SHP77 (cell line): ENCODE results near the gene CDHR1.

Experiments used
- DNase-seq, 2 experiments: peaks; one replicate each; lab custom pipeline; 2025; lab: John Stamatoyannopoulos, UW

The CDHR1 gene

DNA sequence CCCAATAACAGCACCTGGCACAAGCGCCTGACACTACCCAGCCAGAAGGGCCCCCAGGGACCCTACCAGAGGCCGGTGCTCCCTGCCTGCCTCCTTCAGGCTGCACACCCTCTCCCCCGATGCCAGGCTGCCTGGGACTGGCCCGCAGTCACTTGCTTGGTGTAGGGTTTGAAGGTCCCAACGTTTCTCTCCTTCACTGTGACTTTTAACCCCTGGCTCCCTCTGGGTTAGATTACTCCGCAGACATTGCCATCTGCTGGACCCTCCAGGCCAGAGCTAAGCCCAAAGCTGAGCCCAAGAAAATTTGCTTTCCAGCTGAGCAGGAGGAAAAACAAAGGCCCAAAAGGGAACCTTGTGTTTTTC, 6.9 kb downstream of the CDHR1 start:
- DNase-seq = no peak

DNA sequence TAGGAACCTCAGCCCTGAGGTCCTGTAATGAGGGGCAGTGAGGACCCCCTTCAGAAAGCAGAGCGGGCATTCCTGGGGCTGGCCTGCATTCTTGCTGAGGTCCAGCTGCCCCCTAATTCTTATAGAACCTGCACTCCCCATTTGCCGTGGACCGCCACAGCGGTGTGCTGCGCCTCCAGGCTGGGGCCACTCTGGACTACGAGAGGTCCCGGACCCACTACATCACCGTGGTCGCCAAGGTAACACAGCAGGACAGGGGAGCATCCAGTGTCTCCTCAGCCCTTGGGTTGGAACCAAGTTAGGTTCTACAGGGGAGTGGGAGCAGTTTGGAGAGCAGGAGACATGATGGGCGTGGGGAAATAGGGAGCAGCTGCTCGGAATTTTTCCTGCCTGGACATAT, 7.3 kb downstream of the CDHR1 start:
- DNase-seq = no peak

DNA sequence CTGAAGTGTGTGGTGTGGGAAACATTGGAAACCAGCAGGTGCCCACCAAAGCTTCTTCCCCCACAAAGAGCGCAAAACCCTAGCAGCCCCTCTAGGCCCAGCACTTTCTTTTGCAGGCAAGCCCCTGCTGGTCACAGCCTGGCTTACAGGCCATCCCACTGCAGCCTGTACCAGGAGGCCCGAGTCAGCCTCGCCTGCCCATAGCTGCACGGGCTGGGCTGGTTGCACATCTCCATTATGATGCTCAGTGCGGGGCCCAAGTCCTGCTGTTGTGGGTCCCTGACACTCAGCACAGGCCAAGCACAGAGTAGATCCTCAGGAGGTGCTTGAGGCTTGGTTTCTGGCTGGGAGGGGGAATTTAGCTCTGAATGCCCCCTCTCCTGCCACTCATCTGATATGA, 8.0 kb downstream of the CDHR1 start:
- DNase-seq = no peak

DNA sequence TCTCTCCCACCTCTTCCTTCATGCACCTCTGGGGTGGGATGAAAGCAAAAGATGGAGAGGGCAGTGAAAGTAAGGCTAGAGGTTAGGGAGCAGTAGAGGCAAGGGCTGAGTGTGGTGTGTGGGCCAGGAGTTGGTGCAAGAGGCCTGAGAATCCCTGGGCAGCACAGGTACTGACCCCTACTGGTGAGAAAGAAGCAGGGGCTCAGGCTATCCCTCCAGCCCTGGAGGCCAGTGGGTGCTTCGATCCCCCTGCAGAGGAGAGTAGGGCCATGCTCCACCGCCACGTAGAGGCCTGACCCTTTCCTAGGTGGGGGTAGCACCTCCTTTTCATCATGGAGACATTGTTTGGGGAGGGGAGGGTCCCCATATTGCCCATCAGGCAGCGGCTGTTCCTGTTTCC, 9.8 kb downstream of the CDHR1 start:
- no peak for DNase-seq

DNA sequence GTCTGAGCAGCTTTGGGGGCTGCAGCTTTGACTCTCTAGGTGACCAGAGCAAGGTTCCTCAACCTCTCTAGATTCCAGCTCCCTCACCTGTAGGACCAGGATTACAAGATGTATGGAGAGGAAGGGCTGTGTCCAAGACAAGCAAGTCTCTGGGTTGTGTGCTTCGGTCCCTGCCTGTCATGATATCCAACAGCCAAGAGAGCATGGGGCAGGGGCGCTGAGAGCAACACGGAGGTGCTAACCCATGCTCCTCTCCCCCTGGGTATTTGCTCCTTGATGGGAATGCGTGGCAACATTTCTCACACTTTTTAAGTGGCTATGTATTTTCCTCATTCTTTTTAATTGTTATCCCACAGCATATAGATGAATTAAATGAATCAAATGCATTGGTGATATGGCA, 10.3 kb downstream of the CDHR1 start:
- no peak for DNase-seq

DNA sequence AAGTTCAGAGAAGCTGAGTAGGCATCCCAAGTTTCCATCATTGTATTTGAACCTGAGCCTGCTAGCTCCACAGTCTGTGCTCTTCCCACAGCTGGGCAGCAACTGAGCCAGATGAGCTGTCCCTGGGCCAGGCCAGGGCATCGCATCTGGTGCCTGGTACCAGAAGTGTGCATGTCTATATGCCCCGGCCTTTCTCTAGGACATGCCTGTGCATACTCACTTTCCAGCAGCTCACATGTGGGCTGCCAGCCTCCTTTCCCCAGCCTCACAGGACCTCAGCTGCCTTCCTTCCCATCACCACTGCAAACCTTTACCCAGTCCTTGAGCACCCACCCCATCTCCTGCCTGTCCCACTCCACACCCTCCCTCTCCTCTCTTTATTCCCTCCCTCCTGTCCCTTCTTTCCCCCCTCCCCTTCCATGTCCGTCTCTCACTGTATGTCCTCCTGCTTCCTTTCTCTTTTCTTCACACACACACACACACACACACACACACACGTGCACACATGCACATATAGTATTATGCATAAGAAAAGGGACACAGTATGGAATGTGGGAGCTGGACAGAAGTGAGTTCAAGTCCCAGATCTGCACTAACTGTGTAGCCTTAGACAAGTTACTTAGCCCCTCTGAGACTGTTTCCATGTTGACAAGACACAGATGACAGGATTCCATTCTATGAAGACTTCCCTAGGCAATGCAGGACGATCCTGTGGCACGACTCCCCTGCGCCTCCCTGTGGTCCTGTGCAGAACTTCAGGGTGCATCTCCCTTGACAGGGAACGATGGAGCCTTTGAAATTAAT, 10.9 kb downstream of the CDHR1 start:
- no peak for DNase-seq

DNA sequence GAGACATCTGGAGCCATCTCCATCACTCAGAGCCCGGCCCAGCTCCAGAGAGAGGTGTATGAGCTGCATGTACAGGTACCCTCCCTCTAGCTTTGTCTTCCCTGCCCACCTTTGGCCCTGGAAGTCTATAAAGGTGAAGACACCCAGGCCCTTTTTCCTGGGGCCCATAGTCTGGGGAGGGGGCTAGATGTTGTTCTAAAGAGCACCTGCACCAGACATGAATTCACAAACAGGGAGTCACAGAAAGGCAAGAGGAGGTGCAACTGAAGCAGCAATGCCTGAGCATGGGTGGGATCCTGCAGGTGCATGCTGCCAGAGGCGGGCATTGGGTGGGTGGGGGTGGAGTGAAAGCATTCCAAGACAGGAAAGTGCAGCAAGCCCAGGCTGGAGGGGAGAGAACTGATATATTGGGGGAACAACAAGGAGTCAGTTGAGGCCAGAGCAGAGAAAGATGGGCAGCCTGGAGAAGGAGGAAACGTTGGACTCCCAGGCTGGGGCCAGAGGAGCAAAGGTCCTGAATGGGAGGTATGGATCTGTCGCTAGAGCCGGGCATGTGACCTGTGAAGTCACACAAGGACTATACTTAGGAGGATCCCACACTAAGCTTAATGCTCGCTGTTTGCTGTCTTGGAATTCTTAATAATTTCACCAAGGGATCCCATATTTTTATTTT, 11.7 kb downstream of the CDHR1 start:
- DNase-seq = no peak

DNA sequence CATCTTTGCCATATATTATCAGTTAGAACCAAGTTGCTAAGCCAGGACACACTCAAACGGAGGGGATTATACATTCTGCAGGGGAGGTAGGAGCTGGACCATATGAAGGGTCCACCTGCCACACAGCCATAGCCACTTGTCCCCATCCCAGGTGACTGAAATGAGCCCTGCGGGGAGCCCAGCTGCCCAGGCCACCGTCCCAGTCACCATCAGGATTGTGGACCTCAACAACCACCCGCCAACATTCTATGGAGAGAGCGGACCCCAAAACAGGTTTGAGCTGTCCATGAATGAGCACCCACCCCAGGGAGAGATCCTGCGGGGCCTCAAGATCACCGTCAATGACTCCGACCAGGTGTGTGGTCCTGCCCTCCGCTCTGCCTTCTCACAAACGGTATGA, 13.7 kb downstream of the CDHR1 start:
- DNase-seq = no peak

DNA sequence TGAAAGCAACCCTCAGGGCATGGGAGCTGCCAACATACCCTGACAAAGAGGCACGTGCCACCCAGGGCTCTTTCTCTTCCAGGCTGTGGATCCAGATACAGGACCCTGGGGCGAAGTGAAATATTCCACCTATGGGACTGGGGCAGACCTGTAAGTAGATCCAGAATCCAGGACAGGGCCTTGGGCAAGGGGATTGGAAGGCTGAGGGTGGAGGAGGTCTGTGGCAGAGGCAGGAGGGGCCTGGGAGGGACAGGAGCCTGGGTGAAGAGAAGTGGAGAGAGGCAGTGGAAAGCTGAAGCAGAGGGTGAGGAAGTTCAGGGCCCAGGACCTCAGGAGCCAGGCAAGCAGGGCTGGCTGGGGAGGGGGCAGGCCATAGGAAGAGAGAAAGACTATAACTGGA, 17.2 kb downstream of the CDHR1 start:
- no peak for DNase-seq

DNA sequence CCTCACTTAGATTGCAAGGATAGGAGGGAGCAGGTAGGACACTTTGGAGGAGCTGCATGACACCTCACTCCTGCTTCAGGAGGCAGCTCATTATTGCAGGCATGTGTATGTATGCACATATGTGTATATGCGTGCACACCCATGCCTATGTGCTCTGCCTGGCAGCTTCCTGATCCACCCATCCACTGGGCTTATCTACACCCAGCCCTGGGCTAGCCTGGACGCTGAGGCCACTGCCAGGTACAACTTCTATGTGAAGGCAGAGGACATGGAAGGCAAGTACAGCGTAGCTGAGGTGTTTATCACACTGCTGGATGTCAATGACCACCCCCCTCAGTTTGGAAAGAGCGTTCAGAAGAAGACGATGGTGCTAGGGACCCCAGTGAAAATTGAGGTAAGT, 17.7 kb downstream of the CDHR1 start:
- DNase-seq = no peak

DNA sequence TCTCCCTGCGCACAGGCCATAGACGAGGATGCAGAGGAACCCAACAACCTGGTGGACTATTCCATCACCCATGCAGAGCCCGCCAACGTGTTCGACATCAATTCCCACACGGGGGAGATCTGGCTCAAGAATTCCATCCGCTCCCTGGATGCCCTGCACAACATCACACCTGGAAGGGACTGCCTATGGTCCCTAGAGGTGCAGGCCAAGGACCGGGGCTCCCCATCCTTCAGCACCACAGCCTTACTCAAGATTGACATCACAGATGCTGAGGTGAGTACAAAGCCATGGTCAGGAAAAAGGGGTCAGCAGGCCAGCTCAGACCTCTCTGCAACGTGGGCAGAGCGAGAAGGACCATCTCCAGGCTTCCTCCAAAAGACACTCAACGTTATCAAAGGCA, 18.7 kb downstream of the CDHR1 start:
- DNase-seq = no peak

DNA sequence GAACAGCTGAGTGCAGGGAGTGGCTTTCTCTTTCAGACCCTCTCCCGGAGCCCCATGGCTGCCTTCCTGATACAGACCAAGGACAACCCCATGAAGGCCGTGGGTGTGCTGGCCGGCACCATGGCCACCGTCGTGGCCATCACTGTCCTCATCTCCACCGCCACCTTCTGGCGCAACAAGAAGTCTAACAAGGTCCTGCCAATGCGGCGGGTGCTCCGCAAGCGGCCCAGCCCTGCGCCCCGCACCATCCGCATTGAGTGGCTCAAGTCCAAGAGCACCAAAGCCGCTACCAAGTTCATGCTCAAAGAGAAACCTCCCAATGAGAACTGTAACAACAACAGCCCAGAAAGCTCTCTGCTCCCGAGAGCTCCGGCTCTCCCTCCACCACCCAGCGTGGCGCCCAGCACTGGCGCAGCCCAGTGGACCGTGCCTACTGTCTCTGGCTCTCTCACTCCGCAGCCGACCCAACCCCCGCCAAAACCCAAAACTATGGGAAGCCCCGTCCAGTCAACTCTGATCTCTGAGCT, 19.8 kb downstream of the CDHR1 start:
- DNase-seq = no peak

DNA sequence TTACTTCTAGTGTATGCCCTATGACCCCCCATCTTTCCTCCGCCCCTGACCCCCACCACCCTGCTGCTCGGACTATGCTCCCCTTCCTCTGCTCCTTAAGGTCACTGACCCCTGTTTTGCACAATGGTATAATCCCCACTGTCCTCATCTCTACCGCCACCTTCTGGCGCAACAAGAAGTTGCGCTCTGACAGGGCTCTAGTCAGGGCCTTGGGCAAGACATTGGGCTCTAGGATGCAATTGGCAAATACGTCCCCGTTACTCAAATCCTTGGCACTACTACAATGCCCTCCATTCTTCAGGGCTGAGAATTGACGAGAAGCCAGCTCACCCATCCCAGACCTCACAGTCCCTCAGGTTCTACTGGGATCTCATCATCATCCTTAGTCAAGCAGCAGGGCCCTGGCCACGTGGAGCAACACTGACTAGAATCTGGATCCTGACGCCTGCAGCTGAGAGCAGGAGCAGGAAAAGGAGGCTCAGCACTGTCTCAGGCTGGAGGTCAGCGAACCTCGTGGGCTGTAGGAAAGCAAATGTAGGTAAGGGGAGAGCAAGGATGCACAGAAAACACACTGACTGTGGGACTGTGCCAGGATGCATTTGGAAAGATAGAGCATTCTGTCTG, 20.4 kb downstream of the CDHR1 start:
- DNase-seq = no peak

DNA sequence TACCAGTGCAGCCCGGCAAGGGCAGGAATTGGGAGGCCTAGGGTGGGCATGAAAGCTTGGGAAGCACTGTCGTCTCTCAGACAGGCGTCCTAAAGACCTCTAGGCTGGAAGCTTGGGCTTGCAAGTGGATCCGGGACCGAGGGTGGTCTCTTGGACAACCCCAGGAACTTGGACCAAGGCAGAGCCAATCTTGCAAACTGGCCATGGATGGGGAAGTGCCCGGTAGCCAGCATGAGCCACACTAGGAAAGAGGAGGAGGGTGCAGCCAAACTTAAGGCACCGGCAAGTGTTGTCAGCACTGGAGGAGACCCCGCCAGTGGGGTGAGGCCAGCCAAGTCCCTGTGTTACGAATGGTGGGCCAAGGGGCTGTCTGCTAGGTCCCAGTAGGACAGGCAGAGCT, 22.5 kb downstream of the CDHR1 start:
- DNase-seq = no peak

DNA sequence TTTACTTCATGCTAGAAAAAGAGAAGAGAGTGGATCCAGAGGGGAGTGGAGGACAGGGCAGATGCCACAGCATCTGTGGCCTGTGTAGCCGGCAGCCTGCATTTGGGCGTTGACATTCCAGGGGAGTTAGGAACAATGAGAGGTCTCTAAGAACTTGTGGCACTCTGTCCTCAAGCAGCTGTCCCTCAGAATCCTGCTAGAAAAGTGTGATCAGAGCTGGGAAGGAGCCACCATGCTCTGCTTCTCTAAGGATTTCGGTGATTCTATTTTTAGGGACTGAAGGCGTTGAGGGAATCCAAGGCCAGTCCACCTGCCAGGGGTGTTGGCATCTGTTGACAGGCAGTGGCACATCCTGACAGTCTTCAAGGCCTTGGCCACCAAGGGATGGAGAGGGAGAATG, 23.4 kb downstream of the CDHR1 start:
- no peak for DNase-seq

DNA sequence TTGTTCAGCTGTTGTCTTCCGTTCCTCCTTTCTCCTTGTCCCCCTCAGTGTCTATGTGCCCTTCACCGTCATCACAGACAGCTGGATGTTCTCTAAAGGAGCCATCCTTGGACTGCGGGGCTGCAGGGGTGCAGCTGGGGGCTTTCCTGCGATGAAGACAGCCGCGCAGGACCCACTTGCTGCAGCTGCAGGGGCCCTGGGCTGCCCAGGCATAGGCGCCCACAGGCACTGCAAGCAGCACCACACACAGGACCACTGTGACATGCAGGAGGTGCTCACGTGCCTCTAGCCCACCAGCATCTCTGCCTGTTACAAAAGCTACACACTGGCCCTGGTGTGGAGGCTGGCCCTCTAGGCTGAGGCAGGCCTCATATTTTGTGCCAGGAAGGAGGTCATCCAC, 27.6 kb downstream of the CDHR1 start:
- no peak for DNase-seq

DNA sequence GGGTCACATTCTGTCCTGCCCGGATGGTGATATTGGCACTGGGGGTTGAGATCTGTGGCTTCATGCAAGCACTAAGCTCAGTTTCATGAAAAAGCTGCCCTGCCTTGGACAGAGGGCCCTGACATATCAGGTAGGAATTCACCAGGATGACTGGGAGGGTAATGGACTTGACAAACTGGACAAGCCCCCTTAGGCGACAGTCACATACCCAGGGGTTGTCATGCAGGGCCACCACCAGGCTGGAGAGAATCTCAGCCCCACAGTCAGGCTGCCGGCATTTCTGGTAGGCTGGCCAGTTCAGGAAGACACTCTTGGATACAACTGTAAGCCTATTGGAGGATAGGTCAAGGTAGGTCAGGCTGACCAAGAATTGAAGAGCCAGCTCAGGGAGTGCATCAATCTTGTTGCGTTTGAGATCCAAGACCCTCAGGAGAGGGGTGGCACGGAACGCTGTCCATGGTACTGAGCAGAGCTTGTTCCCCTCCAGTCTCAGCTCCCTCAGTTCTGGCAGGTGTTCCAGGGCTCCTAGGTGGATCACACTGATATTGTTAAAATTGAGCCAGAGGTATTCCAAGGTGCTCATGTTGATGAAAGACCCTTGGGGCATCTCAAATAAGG, 30.2 kb downstream of the CDHR1 start:
- DNase-seq = no peak

DNA sequence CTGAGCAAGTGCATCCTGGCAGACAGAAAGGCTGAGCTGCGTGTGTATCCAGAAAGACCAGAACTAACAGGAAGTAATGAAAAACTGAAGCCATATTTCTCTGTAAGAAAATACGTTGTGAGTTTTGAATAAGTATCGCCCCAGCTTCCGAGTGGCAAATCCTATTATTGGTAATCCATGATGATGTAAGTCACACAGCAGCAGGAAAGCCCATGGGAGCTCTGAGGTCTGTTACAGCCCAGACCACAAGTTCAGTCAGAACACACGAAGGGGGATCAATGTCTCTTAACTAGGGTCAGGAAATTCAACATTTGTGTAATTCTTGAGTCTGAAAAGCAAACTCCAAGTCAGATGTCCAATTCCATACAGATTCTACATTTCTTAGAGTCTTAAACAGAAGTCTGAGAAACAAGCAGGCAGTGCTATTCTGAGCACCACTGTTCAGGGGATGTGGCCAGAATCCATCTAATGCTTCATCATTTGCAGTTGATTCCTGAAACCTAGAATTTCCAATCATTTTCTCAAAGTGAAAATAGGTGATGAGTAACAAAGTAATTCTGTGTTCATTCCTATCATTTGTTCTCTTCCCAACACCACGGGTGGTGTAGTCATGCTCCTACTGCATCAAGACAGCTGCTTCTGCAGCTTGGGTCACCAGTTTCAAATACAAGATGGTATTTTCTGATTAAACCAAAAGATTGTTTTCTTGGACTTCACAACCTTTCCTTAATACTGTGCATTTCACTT, 31.3 kb downstream of the CDHR1 start, which contains the start of gene LRIT2:
Gene LRIT2, minus strand, starts transcription at position 118 of the 747 bp plus-strand sequence. Its CDS starts 24 bp downstream, at position 94.
- DNase-seq = no peak

DNA sequence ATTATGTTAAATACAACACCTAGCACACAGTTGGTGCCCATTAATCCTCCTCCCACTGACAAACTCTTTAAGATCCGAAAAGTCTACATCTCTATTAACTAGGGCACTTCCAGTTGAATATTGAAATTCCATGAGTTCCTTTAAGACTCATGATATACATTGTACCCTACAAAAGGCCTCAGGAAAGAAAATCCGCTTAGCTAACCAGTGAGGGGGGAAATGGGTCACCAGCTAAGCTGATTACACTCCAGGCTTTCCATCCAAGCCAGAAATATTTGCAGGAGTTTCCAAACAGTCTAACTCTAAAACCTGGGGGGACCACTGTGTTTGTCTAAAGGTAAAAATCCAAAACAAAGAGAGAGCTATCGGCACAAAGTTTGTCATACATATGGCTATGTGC, 32.3 kb downstream of the CDHR1 start:
- DNase-seq = no peak

DNA sequence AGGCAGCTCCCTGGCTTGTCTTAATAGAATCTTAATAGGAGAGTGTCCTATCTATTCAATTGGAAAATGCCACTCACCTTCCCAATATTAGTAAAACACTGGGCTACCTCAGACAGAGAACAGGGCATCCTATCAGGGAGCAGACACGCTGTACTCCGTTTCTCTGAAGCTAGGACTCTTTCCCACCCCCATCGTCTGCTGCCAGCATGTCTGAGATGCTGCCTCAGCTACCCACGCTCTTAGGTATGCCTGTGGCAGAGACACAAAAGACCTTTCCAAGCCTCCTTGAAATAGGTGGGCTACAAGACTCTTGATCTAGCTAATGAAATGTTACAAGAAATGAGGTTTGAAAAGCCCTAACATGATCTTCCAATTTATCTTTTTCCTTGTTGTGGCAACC, 33.5 kb downstream of the CDHR1 start:
- no peak for DNase-seq

DNA sequence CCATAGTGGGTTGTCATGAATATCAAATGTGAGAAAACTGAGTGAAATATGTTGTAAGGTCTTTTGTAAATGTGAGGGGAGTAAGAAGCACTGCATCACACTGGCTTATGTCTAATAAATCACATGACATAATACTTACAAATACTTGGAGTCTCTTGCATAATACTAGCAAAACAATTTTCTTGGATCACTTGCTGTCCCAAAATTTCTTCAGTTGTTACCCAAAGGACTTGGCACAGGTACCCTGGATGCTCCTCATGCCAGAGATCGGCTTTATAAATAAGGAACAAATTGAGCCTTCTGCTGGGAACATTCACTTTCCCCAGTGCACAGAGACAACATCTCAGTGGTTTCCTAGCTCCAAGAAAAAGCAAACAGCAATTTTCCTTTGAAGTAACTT, 36.0 kb downstream of the CDHR1 start:
- no peak for DNase-seq

DNA sequence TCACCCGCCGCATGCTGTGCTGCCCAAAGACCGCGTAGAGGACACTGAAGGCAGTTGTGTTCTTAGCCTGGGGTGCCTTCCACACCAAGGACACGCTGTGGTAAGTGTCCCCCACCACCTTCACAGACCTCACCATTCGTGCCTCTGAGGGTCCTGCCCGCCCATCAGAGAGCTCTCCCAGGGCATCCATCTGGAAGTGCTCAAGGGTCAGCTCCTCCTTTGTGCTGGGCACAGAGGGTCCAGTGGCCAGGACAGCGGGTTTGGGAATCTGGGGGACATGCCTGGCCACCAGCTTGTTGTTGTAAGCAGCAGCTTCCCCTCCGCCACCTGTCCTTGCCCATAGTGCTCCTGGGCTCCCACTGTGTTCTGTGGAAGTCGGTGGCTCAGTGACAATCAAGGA, 38.0 kb downstream of the CDHR1 start:
- DNase-seq = no peak
